GM21381 (cell line): ENCODE data around the gene LINGO3.
A peak's percentile ranks its signal among the peaks of the same experiment; 100 is the strongest.
"Not testable (repeated sequence)": the region's sequence is repeated elsewhere in the genome, so short reads cannot be mapped to it uniquely, and the experiment has no call there.

Experiments used
- ATAC-seq: cut with Tn5 transposase; IDR thresholded peaks from one replicate; pipeline ENCODE4 v1.9.1; 2021; ENCODE audit warnings: mild to moderate bottlenecking, moderate library complexity; ENCODE audit not compliant: unreplicated experiment

Gene LINGO3

DNA sequence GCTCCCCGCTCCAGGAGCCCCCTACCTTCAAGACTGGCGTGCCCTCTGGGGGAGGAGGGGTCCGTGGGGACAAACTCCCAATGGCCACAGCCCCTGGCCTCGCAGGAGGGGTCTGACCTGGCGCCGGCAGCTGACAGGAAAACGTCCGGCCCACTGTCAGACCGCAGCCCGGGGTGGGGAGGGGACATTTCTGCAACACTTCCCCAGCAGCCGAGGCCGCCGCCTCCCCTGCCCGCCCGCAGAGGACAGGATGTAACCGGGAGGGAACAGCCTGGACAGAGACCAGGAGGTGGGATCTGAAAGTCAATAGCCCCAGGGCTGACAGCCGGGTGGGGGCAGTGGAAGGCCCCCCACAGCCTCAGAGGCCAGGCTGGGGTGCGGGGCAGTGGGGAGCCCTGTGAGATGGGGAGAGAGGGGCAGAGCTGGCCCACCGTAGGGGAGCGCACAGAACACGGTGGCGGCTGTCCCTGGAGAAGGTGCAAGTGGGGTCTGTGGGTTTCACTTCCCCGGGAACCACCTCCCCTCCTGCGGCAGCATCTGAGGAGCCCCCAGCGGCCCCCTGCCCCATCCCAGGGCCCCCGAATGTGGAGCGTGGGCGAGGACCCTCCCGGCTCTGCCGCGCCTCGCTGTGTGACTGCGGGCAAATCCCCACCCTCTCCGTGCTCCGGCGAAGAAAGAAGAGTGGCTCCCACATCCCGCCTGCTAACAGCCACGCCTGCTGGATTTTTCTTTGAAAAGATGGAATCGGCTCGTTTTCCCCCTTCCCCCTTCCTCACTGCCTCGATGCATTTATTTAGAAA is 25.7 kb downstream of the LINGO3 start, which contains the start of gene PEAK3:
Gene PEAK3 (minus strand): TSS at position 114 of the 800 bp plus-strand sequence. CDS start 1,244 bp downstream, outside the sequence.
- ATAC-seq: no peak

GRCh38 chr19:2281265-2282061 is 26.5 kb downstream of the LINGO3 start:
- not testable (repeated sequence) for ATAC-seq

GRCh38 chr19:2280633-2281264 is 27.2 kb downstream of the LINGO3 start:
- no peak for ATAC-seq

GRCh38 chr19:2278459-2279158 is 29.3 kb downstream of the LINGO3 start:
- no peak for ATAC-seq

DNA sequence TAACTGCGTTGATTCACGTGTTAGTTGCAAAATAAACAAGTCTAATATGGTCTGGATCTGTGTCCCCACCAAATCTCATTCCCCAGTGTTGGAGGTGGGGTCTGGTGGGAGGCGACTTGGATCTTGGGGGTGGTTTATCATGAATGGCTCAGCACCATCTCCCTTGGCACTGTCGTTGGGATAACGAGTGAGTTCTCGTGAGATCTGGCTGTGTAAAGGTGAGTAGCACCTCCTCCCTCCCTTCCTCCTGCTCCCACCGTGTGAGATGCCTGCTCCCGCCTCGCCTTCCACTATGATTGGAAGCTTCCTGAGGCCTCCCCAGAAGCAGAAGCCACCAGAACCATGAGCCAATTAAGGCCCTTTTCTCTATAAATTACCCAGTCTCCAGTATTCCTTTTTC is 30.8 kb downstream of the LINGO3 start:
- ATAC-seq: no peak

DNA sequence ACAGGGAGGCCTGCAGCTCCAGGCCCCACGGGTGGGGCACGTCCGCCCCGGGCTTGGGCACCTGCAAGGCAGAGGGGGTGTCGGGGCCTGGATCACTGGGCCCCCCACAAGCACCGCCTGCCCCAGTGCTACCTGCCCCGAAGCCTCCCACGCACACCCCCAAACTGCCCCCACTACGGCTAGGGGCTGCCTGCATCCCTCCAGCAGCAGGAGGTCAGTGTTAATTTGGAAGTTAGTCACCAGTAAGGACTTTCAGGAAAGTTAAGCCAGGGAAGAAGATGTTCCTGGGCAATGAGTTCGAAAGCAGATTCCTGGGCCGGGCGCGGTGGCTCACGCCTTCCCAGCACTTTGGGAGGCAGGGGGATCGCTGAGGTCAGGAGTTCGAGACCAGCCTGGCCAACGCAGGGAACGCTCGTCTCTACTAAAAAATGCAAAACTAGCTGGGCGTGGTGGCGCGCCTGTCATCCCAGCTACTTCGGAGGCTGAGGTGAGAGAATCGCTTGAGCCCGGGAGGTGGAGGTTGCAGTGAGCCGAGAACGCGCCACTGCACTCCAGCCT is 31.4 kb downstream of the LINGO3 start:
- ATAC-seq: no peak

DNA sequence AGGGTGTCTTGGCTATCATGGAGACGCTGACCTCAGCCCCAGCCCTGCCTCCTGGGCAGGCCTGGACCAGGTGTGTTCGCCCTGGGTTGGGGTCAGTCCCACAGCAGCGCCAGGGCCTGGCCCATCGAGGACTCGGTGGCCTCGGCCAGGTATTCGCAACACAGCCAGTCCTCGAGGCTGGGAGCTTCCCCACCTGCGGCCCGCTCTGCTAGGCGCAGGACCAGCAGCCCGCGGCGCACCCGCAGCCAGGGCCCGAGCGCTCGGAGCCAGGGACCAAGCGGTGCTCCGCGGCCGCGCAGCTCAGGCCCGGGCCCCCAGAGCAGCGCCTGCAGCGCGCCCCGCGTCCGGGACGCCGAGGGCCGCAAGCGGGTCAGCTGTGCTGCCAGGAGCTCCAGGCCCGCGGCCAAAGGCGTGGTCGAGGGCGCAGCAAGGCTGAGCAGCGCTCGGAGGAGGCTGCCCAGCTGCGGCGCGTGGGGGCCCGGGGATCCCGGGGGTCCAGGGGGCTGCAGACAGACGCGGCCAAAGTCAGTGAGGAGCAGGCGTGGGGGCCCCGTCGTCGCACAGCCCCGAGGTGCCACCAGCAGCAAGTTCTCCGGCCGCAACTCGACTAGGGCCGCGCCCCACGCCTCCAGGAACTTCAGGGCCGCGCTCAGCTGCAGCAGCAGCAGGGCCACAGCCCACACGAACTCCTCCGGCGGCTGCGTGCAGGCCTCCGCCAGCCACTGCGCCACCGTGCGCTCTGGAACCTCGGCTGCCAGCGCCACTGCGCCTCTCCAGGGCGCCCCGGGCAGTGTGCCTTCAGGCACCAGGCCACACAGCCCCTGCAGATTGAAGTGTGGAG is 32.1 kb downstream of the LINGO3 start:
- no peak for ATAC-seq

DNA sequence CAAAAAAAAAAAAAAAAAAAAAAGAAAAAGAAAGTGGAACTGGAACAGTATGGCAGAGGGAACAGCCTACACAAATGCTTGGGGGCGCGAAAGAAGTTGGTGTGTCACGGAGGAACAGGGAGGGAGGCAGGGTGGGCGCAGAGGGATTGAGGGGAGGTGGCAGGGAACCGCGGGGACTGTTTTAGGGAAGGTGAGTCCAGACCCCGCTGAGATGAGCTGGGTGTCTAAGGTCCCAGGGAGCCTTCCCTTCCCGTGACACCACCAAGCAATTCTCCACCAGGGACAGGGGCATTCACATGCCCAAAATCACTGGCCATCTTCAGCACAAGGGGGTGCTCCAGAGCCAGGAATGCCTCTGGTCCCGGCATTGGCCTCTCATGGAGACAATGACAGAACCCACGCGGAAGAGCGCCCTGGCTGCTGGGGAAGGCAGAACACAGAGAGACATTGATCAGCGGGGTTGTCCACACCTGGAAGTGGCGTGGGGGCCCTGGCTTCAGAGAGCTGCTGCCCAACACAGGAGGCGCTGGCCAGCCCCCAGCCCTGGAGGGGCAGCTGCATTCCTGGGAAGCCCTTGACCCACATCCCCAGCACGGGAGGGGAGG is 32.9 kb downstream of the LINGO3 start:
- ATAC-seq: no peak

- no peak for ATAC-seq
Measured at GRCh38 chr19:2274185-2274711, 33.7 kb downstream of the LINGO3 start.

DNA sequence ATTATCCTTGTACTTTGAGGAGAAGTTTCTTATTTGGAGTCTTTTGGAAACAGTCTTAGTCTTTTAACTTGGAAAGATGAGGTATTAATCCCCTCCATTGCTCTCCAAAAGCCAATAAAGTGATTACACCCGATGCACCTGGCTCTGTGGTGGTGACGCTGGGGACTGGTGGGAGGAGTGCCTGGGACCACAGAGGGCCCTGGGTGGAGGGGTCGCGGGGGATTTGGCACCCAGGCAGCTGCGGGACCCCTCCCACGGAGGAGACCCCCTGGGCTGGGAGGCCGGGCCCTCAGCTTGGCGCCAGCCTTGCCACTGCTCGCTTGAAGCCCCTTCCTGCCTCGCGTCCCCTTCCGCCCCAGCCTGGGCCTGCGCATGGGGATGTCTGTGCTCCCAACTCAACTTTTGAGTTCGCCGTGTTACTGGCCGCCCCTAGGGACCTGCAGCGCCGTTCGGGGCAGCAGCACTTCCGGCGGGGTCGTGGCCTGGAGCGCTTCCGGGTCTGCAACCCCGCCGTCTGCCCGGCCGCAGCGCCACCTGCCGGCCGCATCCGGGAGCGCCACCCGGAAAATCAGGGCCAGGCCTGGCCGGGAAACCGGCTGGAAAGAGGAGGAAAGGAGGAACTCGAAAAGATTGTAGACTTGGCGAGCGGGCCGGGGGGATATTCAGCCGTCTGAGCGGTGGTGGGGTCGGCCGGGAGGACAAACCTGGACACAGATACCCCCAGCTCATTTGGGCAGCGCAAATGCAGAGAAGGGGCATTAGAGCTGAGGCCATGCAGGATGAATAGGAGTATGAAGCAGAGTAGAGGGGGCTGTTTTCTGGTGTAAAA is 34.4 kb downstream of the LINGO3 start:
- peak; percentile 28 for ATAC-seq

DNA sequence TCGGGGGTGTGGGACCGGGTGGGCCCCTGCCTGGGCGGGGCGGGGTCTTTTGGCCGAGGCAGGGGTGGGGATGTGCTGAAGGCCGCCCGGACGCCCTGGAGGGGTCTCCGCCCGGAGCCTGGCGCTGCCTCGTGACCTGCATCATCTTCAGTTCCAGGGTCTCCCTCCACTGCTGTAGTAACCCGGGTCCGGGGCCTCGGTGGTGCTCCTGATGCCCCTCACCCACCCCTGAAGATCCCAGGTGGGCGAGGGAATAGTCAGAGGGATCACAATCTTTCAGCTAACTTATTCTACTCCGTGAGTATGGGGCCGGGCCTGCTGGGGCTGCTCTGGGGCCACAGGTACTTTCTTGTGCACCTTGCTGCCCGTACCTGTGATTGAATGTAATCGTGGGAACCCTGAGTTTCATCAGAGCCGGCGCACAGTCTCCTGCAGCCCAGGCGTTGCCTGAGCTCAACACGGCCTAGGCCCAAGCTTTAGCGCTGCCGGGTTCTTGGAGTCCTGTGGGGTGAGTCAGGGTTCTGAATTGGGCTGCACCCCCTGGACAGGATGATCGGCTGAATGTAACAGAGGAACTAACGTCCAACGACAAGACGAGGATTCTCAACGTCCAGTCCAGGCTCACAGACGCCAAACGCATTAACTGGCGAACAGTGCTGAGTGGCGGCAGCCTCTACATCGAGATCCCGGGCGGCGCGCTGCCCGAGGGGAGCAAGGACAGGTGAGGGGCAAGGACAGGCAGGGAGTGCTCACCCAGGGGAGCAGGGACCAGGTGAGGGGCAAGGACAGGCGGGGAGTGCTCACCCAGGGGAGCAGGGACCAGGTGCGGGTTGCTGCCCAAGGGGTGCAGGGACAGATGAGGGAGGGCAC is 36.5 kb downstream of the LINGO3 start:
- ATAC-seq: no peak

GRCh38 chr19:2270423-2271233 is 37.3 kb downstream of the LINGO3 start:
- no peak for ATAC-seq

- no peak for ATAC-seq
Measured at GRCh38 chr19:2270157-2270422, 37.9 kb downstream of the LINGO3 start.

DNA sequence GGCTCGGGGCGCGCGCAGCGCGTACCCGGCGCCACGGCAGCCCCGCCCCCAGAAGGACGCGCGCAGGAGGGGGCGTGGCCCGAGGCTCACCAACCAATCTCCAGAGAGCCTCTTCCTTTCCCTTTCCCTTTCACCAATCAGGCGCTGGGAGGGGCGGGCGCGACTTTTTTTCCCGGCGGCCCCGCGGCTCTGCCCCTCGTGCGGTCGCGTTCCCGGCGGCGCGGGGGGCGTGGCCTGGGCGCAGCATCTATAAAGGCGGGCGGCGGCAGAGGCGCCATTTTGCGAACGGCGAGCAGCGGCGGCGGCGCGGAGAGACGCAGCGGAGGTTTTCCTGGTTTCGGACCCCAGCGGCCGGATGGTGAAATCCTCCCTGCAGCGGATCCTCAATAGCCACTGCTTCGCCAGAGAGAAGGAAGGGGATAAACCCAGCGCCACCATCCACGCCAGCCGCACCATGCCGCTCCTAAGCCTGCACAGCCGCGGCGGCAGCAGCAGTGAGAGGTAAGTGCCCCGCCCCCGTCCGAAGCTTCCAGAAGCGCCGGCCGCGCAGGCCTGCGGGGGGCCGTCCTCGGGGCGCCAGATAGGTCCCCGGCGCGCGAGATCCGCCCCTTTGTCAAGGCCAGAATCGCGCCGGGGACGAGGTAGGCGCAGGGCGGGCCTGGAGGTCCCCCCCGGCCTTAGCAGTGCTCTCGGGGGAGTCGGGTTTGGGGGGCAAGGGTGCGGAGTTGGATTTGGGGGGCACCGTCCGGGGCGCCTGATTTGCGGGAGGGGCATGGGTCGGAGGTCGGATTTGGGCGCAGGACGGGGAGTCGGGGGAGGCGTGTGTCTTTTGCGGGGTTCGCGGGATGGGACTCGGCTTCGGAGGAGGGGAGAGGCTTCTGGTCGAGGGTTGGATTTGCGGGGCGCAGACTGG is 38.5 kb downstream of the LINGO3 start:
- peak; percentile 60 for ATAC-seq

DNA sequence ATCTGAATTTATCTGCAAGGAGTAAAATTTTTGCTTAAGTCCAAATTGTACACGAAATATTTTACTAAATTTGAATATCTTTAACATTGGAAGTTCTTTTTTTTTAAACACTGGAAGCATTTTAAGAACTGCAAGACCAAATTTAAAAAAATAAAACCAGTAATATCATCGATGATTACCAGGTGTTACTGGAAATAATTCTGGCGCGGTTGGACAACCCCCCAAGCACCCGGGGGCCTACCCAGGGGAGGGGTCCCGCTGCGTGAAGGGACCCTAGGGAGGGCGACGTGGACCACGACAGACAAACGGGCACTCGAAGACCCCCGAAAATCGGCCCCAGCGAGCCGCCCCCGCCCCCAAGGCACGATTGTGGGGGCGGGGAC is 39.1 kb downstream of the LINGO3 start:
- ATAC-seq: no peak

DNA sequence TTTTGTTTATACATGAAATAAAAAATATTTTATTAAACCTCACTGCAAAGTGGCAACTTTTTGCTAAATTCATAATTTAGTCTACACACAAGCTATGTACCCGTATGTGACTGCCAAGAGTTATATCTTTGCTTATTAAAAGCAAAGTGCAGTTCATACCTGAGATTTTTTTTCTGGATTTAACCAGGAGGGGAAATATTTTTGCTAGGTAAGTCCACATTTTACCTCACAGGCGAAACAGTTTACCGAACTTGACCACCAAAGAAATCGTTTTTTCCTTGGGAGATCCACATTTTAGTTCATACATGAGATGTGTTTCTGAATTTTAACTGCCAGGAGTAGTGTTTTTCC is 39.5 kb downstream of the LINGO3 start:
- ATAC-seq: no peak
